Measurements from ENCODE around the gene SLC38A10.

DNA sequence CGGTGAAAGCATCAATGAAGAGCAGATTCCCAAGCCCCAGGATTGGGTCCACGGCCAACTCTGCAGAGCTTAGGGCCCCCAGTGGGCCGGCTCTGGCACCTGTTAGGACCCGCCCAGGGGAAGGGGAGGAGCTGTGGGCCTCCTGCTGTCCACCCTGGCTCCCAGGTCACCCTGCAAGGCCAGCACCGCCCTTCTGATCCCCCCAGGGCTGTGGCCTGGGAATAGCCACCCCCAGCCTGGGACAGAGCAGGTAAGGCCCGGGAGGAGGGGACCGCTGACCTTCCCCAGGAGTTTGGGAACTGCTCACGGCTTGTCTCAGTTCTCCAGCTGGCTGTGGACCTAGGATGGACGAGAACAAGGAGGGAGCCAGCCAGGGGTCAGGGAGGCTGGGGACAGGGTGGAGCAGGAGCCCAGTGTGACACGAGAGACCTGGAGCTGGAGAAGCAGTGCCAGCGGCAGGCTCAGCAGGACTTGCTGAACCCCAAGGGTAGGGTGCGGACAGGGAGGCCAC, 39.3 kb upstream of the SLC38A10 start:
- TF ChIP-seq, protein P1, sequence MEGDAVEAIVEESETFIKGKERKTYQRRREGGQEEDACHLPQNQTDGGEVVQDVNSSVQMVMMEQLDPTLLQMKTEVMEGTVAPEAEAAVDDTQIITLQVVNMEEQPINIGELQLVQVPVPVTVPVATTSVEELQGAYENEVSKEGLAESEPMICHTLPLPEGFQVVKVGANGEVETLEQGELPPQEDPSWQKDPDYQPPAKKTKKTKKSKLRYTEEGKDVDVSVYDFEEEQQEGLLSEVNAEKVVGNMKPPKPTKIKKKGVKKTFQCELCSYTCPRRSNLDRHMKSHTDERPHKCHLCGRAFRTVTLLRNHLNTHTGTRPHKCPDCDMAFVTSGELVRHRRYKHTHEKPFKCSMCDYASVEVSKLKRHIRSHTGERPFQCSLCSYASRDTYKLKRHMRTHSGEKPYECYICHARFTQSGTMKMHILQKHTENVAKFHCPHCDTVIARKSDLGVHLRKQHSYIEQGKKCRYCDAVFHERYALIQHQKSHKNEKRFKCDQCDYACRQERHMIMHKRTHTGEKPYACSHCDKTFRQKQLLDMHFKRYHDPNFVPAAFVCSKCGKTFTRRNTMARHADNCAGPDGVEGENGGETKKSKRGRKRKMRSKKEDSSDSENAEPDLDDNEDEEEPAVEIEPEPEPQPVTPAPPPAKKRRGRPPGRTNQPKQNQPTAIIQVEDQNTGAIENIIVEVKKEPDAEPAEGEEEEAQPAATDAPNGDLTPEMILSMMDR (conservative IDR thresholded peaks at IDR 0.05; ENCODE audit: low read depth, low read length), result no peak
- no peak for TF ChIP-seq EZH2 (IDR thresholded peaks at IDR 0.05; ENCODE audit: borderline replicate concordance, low read depth, low read length, poor library complexity, severe bottlenecking)
